K562 (cell line): ENCODE results near the gene POMP. TPM values are rescaled to one million over a fixed set of nuclear protein-coding genes. Genes with fewer than 3 reads are reported as not detected.

Source experiments
- ATAC-seq: fragments of 200-7000 bp; cut with Tn5 transposase; 3 replicates; pipeline ENCODE4 v1.9.1; 2020; ENCODE audit warnings: moderate library complexity
- BruUV-seq: library from RNA; stranded (reverse); fragments of 400-500 nt; replicated peaks from 2 replicates; lab custom pipeline; 2021; lab: Mats Ljungman, UMichigan
- CTCF ChIA-PET: fragments of 300-600 bp; formaldehyde crosslinking; extraction: SDS; loops from one replicate; lab custom pipeline; 2021; ENCODE audit warnings: low intra/inter-chr PET ratio; lab: Yijun Ruan, JAX
- POLR2A ChIA-PET: fragments of 300-600, 350-650 bp; sonication (Branson Sonifier 250); formaldehyde crosslinking; extraction: SDS; loops from one replicate; lab custom pipeline; 2021; ENCODE audit warnings: antibody characterized with exemption, inconsistent platforms; lab: Yijun Ruan, JAX
- DNase-seq, 4 experiments: peaks; one replicate each; pipeline versions ENCODE4 v3.0.0 to v3.0.0-alpha.2; 2011 to 2018; ENCODE audit warnings: low spot score in 3 of 4, mixed read lengths in 3 of 4; ENCODE audit errors: extremely low read depth in 1 of 4
- FAIRE-seq: peaks from 2 replicates; lab custom pipeline; 2011; peaks lifted over from hg19 to GRCh38; lab: Jason Lieb, UNC
- H2AFZ ChIP-seq: 2 replicates; pipeline ENCODE4 v1.6.0; 2011; ENCODE audit warnings: low read depth, low read length, control low read depth, inconsistent platforms
- H3K27ac ChIP-seq: fragments of 200-600 bp; 3 replicates; pipeline ENCODE4 v1.8.0; 2011; ENCODE audit warnings: low read depth, mild to moderate bottlenecking, control low read depth, inconsistent platforms, low read length, moderate library complexity, mixed read lengths; ENCODE audit errors: extremely low read depth
- H3K27me3 ChIP-seq, 2 experiments: fragments of 300-600 bp in 1 of 2; 2 replicates in 1 of 2; 3 replicates in 1 of 2; pipeline versions ENCODE4 v1.6.0 to v1.8.0; 2011; ENCODE audit warnings: inconsistent platforms in 2 of 2, low read length in 2 of 2, mild to moderate bottlenecking in 1 of 2, mixed read lengths in 1 of 2, moderate library complexity in 1 of 2; ENCODE audit not compliant: control insufficient read depth in 2 of 2, insufficient read depth in 2 of 2
- H3K36me3 ChIP-seq: fragments of 300-600 bp; 3 replicates; pipeline ENCODE4 v1.8.0; 2011; ENCODE audit warnings: mild to moderate bottlenecking, low read length, inconsistent platforms; ENCODE audit not compliant: control insufficient read depth, insufficient read depth
- H3K4me1 ChIP-seq, 2 experiments: fragments of 200-600 bp in 1 of 2; replicated peaks in 1 of 2; 2 replicates in 1 of 2; 3 replicates in 1 of 2; pipeline versions ENCODE4 v1.5.1 to v1.8.0; 2011; ENCODE audit warnings: inconsistent platforms in 2 of 2, low read length in 2 of 2, mild to moderate bottlenecking in 1 of 2, mixed read lengths in 1 of 2, moderate library complexity in 1 of 2; ENCODE audit not compliant: control insufficient read depth in 2 of 2, insufficient read depth in 2 of 2
- H3K4me2 ChIP-seq: 2 replicates; pipeline ENCODE4 v1.6.1; 2011; ENCODE audit warnings: low read length, control low read depth, inconsistent platforms, mixed read lengths; ENCODE audit not compliant: insufficient read depth
- H3K4me3 ChIP-seq: fragments of 200-600 bp; sonication (generic), shearing (Covaris generic); 2 replicates; pipeline ENCODE4 v1.5.1; 2016; ENCODE audit warnings: control low read depth, inconsistent platforms
- H3K79me2 ChIP-seq: fragments of 200-600 bp; 3 replicates; pipeline ENCODE4 v1.8.0; 2011; ENCODE audit warnings: low read length, inconsistent platforms; ENCODE audit not compliant: control insufficient read depth, insufficient read depth
- H3K9ac ChIP-seq, 2 experiments: 2 replicates each; pipeline versions ENCODE4 v1.6.0 to v1.6.1; 2011; ENCODE audit warnings: low read depth in 2 of 2, low read length in 2 of 2, control low read depth in 1 of 2, inconsistent platforms in 1 of 2, mild to moderate bottlenecking in 1 of 2, mixed read lengths in 1 of 2; ENCODE audit not compliant: insufficient read depth in 1 of 2
- H3K9me1 ChIP-seq: one replicate; pipeline ENCODE4 v1.6.0; 2011; ENCODE audit warnings: inconsistent platforms, mild to moderate bottlenecking, low read length, moderate library complexity; ENCODE audit not compliant: control insufficient read depth, insufficient read depth
- H3K9me3 ChIP-seq: replicated peaks from 2 replicates; pipeline ENCODE4 v1.5.1; 2011; ENCODE audit warnings: low read depth, low read length, inconsistent platforms; ENCODE audit not compliant: control insufficient read depth, insufficient read depth
- H4K20me1 ChIP-seq: replicated peaks from 2 replicates; pipeline ENCODE4 v1.6.1; 2011; ENCODE audit warnings: low read length, inconsistent platforms, mixed read lengths; ENCODE audit not compliant: control insufficient read depth, insufficient read depth
- CBX8 ChIP-seq: fragments of 200-600 bp; sonication (generic); IDR thresholded peaks from 2 replicates; pipeline ENCODE4 v1.6.1; 2012; ENCODE audit warnings: borderline replicate concordance, mixed run types, low read depth, mild to moderate bottlenecking, moderate library complexity, mixed read lengths, low read length, control low read depth, inconsistent platforms; ENCODE audit not compliant: poor library complexity, severe bottlenecking; ENCODE audit errors: extremely low read depth
- E4F1 ChIP-seq: fragments of 250-450 bp; sonication (Bioruptor Pico); IDR thresholded peaks from 2 replicates; pipeline ENCODE4 v1.5.0; 2021; ENCODE audit warnings: mild to moderate bottlenecking, borderline replicate concordance
- FOSL1 ChIP-seq: fragments of 200-800 bp; sonication (Bioruptor generic); conservative IDR thresholded peaks from 2 replicates; pipeline ENCODE4 v1.6.1; 2016; ENCODE audit warnings: missing genetic modification characterization, missing compliant biosample characterization
- KDM5B ChIP-seq: fragments of 200-600 bp; sonication (generic); IDR thresholded peaks from 2 replicates; pipeline ENCODE4 v1.6.1; 2012; ENCODE audit warnings: low read depth, mild to moderate bottlenecking, moderate library complexity, low read length, control low read depth, inconsistent platforms; ENCODE audit not compliant: insufficient replicate concordance
- MYC ChIP-seq, 2 experiments: fragments of 250-450 bp in 1 of 2; sonication (Bioruptor Pico) in 1 of 2; IDR thresholded peaks; 2 replicates each; pipeline versions ENCODE4 v1.5.1 to v1.6.1; 2012 to 2021; ENCODE audit warnings: low read depth in 2 of 2, borderline replicate concordance in 1 of 2, improper control_type of control experiment in 1 of 2, low read length in 1 of 2, mild to moderate bottlenecking in 1 of 2, moderate library complexity in 1 of 2
- NFE2 ChIP-seq: IDR thresholded peaks from 2 replicates; pipeline ENCODE4 v1.6.1; 2014; ENCODE audit warnings: antibody characterized with exemption, low read depth
- SLC30A9 ChIP-seq: fragments of 250-450 bp; sonication (Bioruptor Pico); IDR thresholded peaks from 2 replicates; pipeline ENCODE4 v1.8.0; 2022; ENCODE audit warnings: mild to moderate bottlenecking, moderate library complexity
- SMAD4 ChIP-seq: fragments of 250-450 bp; sonication (Bioruptor Pico); conservative IDR thresholded peaks from 2 replicates; pipeline ENCODE4 v1.8.0; 2021; ENCODE audit warnings: inconsistent platforms, mild to moderate bottlenecking, moderate library complexity
- TEAD2 ChIP-seq: fragments of 450-650 bp; IDR thresholded peaks from 2 replicates; pipeline ENCODE4 v1.6.1; 2016; ENCODE audit warnings: missing genetic modification characterization, control low read depth, missing compliant biosample characterization
- THRA ChIP-seq: fragments of 450-650 bp; IDR thresholded peaks from 2 replicates; pipeline ENCODE4 v1.6.1; 2017; ENCODE audit warnings: mild to moderate bottlenecking, moderate library complexity
- ZNF165 ChIP-seq: fragments of 250-450 bp; sonication (Bioruptor Pico); IDR thresholded peaks from 2 replicates; pipeline ENCODE4 v1.4.0; 2020; ENCODE audit warnings: borderline replicate concordance
- WGBS: fragments of 100-300 bp; shearing (Covaris generic); methylation state at CpG from one replicate; pipeline ENCODE4 v1.1.6; 2016; ENCODE audit warnings: low coverage, mixed read lengths; ENCODE audit not compliant: insufficient coverage; ENCODE audit errors: missing lambda C conversion rate; 5-methylcytosine and 5-hydroxymethylcytosine counted together
- in situ Hi-C: fragments of 300-500 bp; cut with MboI; formaldehyde crosslinking; loops from 4 replicates; pipeline ENCODE4 v1.15.0; 2018; ENCODE audit warnings: inconsistent platforms, mixed read lengths
- intact Hi-C: fragments of 100-400 bp; cut with micrococcal nuclease; formaldehyde crosslinking; loops from 2 replicates; pipeline ENCODE4 v1.14.2; 2022
- polyA plus RNA-seq, 8 experiments: library from polyadenylated mRNA; depleted of rRNA in 4 of 8; stranded (reverse) in 5 of 8; unstranded in 3 of 8; fragments of >200 nt; fragmentation: Nextera tagmentation in 2 of 8; fragmentation: Illumina TruSeq in 1 of 8; extraction: Ambion mirVana in 2 of 8; extraction: Trizol in 1 of 8; gene quantifications; 2 replicates each; pipeline versions ENCODE4 v1.2.1 to v1.2.3, GENCODE V29; 2011 to 2014; ENCODE audit warnings: inconsistent platforms in 1 of 8, missing spikeins in 1 of 8
- total RNA-seq, 7 experiments: library from RNA; depleted of rRNA in 6 of 7; stranded (reverse); fragments of >200 nt in 6 of 7; fragmentation: Illumina TruSeq in 2 of 7; extraction: Trizol in 2 of 7; gene quantifications; 2 replicates each; pipeline versions ENCODE4 v1.2.1 to v1.2.3, GENCODE V29; 2011 to 2021; ENCODE audit warnings: low replicate concordance in 1 of 7

Gene POMP
- total and polyA plus RNA-seq, 9 of the 15 experiments (the other 6 are each of a cell fraction or from before 2014, with no cell fraction given) = 69.2 to 647 (median 118) TPM

- in situ Hi-C loops = no loop called here
- Histone ChIP-seq H3K4me2 (no peak overlapping the region), H3K36me3 (no peaks in the 10 kb centered on the region), H4K20me1 (no peaks in the 10 kb centered on the region), H3K9me3 (no peaks in the 10 kb centered on the region), H3K9me1 (no peaks in the 10 kb centered on the region), H3K4me1 (peaks cover 0 to 4% of the 10 kb centered on the region in 2 experiments; a peak in 3 of 5 replicates), H3K9ac (no peak overlapping the region), H3K27ac (no peak overlapping the region), H2AFZ (no peak overlapping the region), H3K4me3 (no peak overlapping the region), H3K79me2 (no peaks in the 10 kb centered on the region), H3K27me3 (no peaks in the 10 kb centered on the region)
- intact Hi-C loops = no loop called here
- no TSS peak for BruUV-seq
- WGBS = 43% methylated on average over 8 of the region's 8 CpGs
- FAIRE-seq (no peak), DNase-seq (no peak), ATAC-seq (no peak)
- ChIA-PET POLR2A (interaction anchor here (1.1 kb wide), 1 partner anchor 11 kb away, joined by 5 read pairs; no protein-coding TSS in a partner anchor), CTCF (no interaction called here)
- no peak for TF ChIP-seq NFE2
- no peak for TF ChIP-seq SMAD4 (CRISPR knock-in tag)
- TF ChIP-seq E4F1 (CRISPR knock-in tag) = no peak
- TF ChIP-seq ZNF165 = no peak
- TF ChIP-seq FOSL1 (tag) = no peak
- no peak for TF ChIP-seq TEAD2 (tag)
- no peak for TF ChIP-seq THRA
- no peak for TF ChIP-seq MYC (IDR thresholded peaks at IDR 0.05; ENCODE audit: low read depth, low read length)
- TF ChIP-seq MYC (CRISPR knock-in tag; IDR thresholded peaks at IDR 0.05; ENCODE audit: borderline replicate concordance, low read depth) = no peak
- no peak for TF ChIP-seq CBX8
- TF ChIP-seq SLC30A9 (CRISPR knock-in tag) = no peak
- TF ChIP-seq KDM5B = no peak
Observed at GRCh38 chr13:28622286-28622685, 36.6 kb upstream of the POMP start.
